ENCODE measurements around the gene TGFBR3. TPM values are rescaled to one million over a fixed set of nuclear protein-coding genes. Genes with fewer than 3 reads are reported as not detected.

The TGFBR3 gene
- total RNA-seq, 4 donors from 2014 or later = 16.3 to 90.0 (median 54.7) TPM

- no peak for TF ChIP-seq POLR2A (IDR thresholded peaks at IDR 0.05)
- TF ChIP-seq CTCF (IDR thresholded peaks at IDR 0.05) = no peak
- no peak for DNase-seq
- H3K9me3 ChIP-seq = no peaks in the 10 kb centered on the region
- H3K4me1 ChIP-seq = peaks cover 0 to 33% (median 0%) of the 10 kb centered on the region in 4 donors
- H3K36me3 ChIP-seq = no peaks in the 10 kb centered on the region
- no peak overlapping the region for H3K4me3 ChIP-seq
- no peak overlapping the region for H3K27ac ChIP-seq
- H3K27me3 ChIP-seq = no peaks in the 10 kb centered on the region
These were observed 6.2 kb downstream of the TGFBR3 start for GRCh38 chr1:91879733-91880132.

GRCh38 chr1:91877574-91878208 lies 8.3 kb downstream of the TGFBR3 start:
- Histone ChIP-seq H3K36me3 (no peaks in the 10 kb centered on the region), H3K4me1 (peaks cover 0 to 28% (median 2%) of the 10 kb centered on the region in 4 donors), H3K4me3 (no peak overlapping the region), H3K27ac (no peak overlapping the region), H3K27me3 (no peaks in the 10 kb centered on the region), H3K9me3 (no peaks in the 10 kb centered on the region)
- DNase-seq = no peak
- TF ChIP-seq CTCF (IDR thresholded peaks at IDR 0.05) (no peak), POLR2A (IDR thresholded peaks at IDR 0.05) (no peak)

GRCh38 chr1:91876781-91877573 lies 9.0 kb downstream of the TGFBR3 start:
- no peak for DNase-seq
- TF ChIP-seq POLR2A (IDR thresholded peaks at IDR 0.05) = no peak
- TF ChIP-seq CTCF (IDR thresholded peaks at IDR 0.05) = no peak
- Histone ChIP-seq H3K4me1 (peaks cover 0 to 35% (median 2%) of the 10 kb centered on the region in 4 donors), H3K4me3 (no peak overlapping the region), H3K27ac (no peak overlapping the region), H3K36me3 (no peaks in the 10 kb centered on the region), H3K27me3 (no peaks in the 10 kb centered on the region), H3K9me3 (no peaks in the 10 kb centered on the region)

- Histone ChIP-seq H3K27me3 (no peaks in the 10 kb centered on the region), H3K9me3 (no peaks in the 10 kb centered on the region), H3K36me3 (no peaks in the 10 kb centered on the region), H3K27ac (no peak overlapping the region), H3K4me3 (no peak overlapping the region), H3K4me1 (peaks cover 0 to 37% (median 2%) of the 10 kb centered on the region in 4 donors)
- no peak for TF ChIP-seq CTCF (IDR thresholded peaks at IDR 0.05)
- TF ChIP-seq POLR2A (IDR thresholded peaks at IDR 0.05) = no peak
- no peak for DNase-seq
These were observed 9.9 kb downstream of the TGFBR3 start for GRCh38 chr1:91876040-91876470.

- Histone ChIP-seq H3K27ac (no peak overlapping the region), H3K9me3 (no peaks in the 10 kb centered on the region), H3K4me3 (no peak overlapping the region), H3K4me1 (peaks cover 0 to 28% (median 2%) of the 10 kb centered on the region in 4 donors), H3K36me3 (no peaks in the 10 kb centered on the region), H3K27me3 (no peaks in the 10 kb centered on the region)
- DNase-seq = no peak
- TF ChIP-seq CTCF (IDR thresholded peaks at IDR 0.05) = no peak
- TF ChIP-seq POLR2A (IDR thresholded peaks at IDR 0.05) = no peak
These were observed 11.8 kb downstream of the TGFBR3 start for GRCh38 chr1:91874167-91874566.

Measured in Peyer's patch (tissue), 4 donors.